Suprapubic skin (tissue), 4 donors: ENCODE results near the gene ABHD10. TPM values are rescaled to one million over a fixed set of nuclear protein-coding genes. Genes with fewer than 3 reads are reported as not detected.

Source experiments
- DNase-seq, 2 donors: peaks; one replicate each; pipeline ENCODE4 v3.0.0-alpha.2; 2019; ENCODE audit warnings: low spot score in 2 of 2
- H3K27ac ChIP-seq: fragments of 200-600 bp; sonication (generic); one replicate; pipeline ENCODE4 v1.5.1; 2019
- H3K27me3 ChIP-seq: fragments of 200-600 bp; sonication (generic); one replicate; pipeline ENCODE4 v1.5.1; 2019
- H3K36me3 ChIP-seq: fragments of 200-600 bp; sonication (generic); one replicate; pipeline ENCODE4 v1.5.1; 2019
- H3K4me1 ChIP-seq: fragments of 200-600 bp; sonication (generic); one replicate; pipeline ENCODE4 v1.5.1; 2019
- H3K4me3 ChIP-seq: fragments of 200-600 bp; sonication (generic); one replicate; pipeline ENCODE4 v1.5.1; 2019; ENCODE audit warnings: mild to moderate bottlenecking
- H3K9me3 ChIP-seq: fragments of 200-600 bp; sonication (generic); one replicate; pipeline ENCODE4 v1.5.1; 2019
- EP300 ChIP-seq: sonication (generic); formaldehyde crosslinking; IDR thresholded peaks from one replicate; pipeline ENCODE4 v1.6.1; 2017; ENCODE audit warnings: antibody characterized with exemption
- POLR2A ChIP-seq, 2 donors: fragments of 450-650 bp; IDR thresholded peaks; one replicate each; pipeline ENCODE4 v1.6.1; 2017; ENCODE audit warnings: antibody characterized with exemption in 2 of 2, mild to moderate bottlenecking in 2 of 2, moderate library complexity in 2 of 2
- POLR2AphosphoS5 ChIP-seq, 3 donors: sonication (generic); formaldehyde crosslinking; IDR thresholded peaks; one replicate each; pipeline ENCODE4 v1.6.1; 2017; ENCODE audit warnings: antibody characterized with exemption in 3 of 3
- WGBS: methylation state at CpG from one replicate; pipeline ENCODE4 v1.1.5; 2018; 5-methylcytosine and 5-hydroxymethylcytosine counted together
- total RNA-seq, 4 donors: library from RNA; depleted of rRNA; stranded (reverse); fragments of >200 nt; gene quantifications; one replicate each; pipeline ENCODE4 v1.1.0, GENCODE V29; 2016
- TF ChIP-seq, protein P1 (sequence below), 2 donors: fragments of 200-600 bp in 1 of 2; fragments of 450-650 bp in 1 of 2; sonication (generic) in 1 of 2; IDR thresholded peaks; one replicate each; pipeline ENCODE4 v1.5.1; 2016 to 2019; ENCODE audit warnings: antibody characterized with exemption in 2 of 2, mild to moderate bottlenecking in 1 of 2, moderate library complexity in 1 of 2

Gene ABHD10
- total RNA-seq, 4 donors from 2014 or later, result 10.7 to 17.0 (median 12.7) TPM

DNA sequence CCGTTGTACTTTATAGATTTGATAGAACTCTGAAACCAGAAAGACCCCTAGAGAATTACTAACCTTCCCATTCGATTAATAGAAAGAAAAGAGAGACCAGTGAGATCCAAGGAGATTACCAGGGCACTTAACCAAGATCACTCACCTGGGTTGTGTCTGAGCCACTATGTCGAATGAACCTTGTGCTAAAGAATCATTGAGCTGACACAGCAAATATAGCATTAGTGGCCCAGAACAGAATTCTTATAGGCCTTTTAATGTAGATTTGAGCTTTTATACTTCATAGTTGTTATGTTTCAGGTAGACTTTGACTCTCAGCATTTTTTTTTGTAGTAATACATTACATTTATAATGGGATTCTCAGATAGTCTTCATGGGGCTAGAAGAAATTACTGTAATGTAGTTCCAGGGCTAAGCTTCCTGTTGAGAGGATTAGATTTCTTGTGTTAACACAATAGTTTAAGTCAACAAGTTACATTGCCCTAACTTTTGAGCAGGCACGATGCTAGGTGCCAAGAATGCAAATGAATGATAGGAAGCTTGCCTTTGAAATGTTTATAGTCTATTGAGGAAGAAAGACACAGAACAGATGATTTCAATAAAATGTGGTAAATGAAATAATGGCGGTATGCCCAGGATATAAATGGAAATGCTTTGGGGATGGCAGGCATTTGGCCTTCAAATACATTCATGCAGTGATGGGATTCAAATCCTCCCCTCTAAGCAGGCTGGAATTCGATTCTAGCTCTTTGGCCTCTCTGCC is 24.4 kb upstream of the ABHD10 start:
- Histone ChIP-seq H3K4me3 (no peak overlapping the region), H3K27me3 (no peaks in the 10 kb centered on the region), H3K27ac (no peak overlapping the region), H3K36me3 (peaks cover 6% of the 10 kb centered on the region), H3K9me3 (no peaks in the 10 kb centered on the region), H3K4me1 (no peaks in the 10 kb centered on the region)
- DNase-seq, result no peak
- TF ChIP-seq EP300 (no peak), POLR2A (IDR thresholded peaks at IDR 0.05) (no peak)
- 55% methylated on average over 6 of the region's 6 CpGs for WGBS

DNA sequence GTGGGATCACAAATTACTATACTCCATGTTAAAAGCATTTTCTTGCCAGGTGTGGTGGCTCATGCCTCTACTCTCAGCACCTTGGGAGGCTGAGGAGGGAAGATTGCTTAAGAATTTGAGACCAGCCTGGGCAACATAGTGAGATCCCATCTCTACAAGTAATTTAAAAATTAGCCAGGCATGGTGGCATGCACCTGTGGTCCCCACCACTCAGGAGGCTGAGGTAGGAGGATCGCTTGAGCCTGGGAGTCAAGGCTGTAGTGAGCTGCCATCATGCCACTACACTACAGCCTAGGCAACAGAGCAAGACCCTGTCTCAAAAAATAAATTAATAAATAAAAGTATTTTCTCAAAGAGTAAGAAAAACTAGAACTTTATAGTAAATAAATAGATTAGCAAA is 22.9 kb upstream of the ABHD10 start:
- DNase-seq, result no peak
- no peak for TF ChIP-seq EP300
- TF ChIP-seq POLR2A (IDR thresholded peaks at IDR 0.05), result no peak
- TF ChIP-seq POLR2AphosphoS5 (IDR thresholded peaks at IDR 0.05), result no peak
- TF ChIP-seq, protein P1, sequence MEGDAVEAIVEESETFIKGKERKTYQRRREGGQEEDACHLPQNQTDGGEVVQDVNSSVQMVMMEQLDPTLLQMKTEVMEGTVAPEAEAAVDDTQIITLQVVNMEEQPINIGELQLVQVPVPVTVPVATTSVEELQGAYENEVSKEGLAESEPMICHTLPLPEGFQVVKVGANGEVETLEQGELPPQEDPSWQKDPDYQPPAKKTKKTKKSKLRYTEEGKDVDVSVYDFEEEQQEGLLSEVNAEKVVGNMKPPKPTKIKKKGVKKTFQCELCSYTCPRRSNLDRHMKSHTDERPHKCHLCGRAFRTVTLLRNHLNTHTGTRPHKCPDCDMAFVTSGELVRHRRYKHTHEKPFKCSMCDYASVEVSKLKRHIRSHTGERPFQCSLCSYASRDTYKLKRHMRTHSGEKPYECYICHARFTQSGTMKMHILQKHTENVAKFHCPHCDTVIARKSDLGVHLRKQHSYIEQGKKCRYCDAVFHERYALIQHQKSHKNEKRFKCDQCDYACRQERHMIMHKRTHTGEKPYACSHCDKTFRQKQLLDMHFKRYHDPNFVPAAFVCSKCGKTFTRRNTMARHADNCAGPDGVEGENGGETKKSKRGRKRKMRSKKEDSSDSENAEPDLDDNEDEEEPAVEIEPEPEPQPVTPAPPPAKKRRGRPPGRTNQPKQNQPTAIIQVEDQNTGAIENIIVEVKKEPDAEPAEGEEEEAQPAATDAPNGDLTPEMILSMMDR (IDR thresholded peaks at IDR 0.05), result no peak
- Histone ChIP-seq H3K4me3 (no peak overlapping the region), H3K36me3 (peaks cover 6% of the 10 kb centered on the region), H3K4me1 (no peaks in the 10 kb centered on the region), H3K9me3 (no peaks in the 10 kb centered on the region), H3K27me3 (no peaks in the 10 kb centered on the region), H3K27ac (no peak overlapping the region)
- 92% methylated on average over 1 of the region's 1 CpG for WGBS

DNA sequence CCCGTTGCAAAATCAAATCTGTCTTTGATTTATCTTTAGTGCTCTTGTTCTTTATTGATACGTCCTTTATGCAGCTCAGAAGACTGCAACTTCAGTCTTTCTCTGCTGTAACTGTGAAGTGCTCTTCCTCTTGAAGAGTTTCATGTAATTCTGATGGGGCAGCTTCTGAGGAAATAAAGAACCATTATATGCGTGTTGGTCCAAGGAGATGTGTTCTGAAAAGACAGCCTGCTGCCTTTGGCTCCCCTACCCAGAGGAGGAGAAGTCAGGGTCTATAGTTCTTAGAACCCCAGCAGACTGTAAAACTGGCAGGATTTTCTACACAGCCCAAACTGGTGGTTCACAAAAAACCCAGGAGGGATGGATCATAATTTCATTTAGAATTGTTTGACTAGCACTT is 22.4 kb upstream of the ABHD10 start:
- Histone ChIP-seq H3K9me3 (no peaks in the 10 kb centered on the region), H3K27me3 (no peaks in the 10 kb centered on the region), H3K4me3 (no peak overlapping the region), H3K4me1 (no peaks in the 10 kb centered on the region), H3K36me3 (peaks cover 6% of the 10 kb centered on the region), H3K27ac (no peak overlapping the region)
- DNase-seq, result no peak
- 78% methylated on average over 3 of the region's 3 CpGs for WGBS
- no peak for TF ChIP-seq EP300
- no peak for TF ChIP-seq POLR2AphosphoS5 (IDR thresholded peaks at IDR 0.05)
- TF ChIP-seq, protein P1 (IDR thresholded peaks at IDR 0.05), result no peak
- TF ChIP-seq POLR2A (IDR thresholded peaks at IDR 0.05), result no peak

DNA sequence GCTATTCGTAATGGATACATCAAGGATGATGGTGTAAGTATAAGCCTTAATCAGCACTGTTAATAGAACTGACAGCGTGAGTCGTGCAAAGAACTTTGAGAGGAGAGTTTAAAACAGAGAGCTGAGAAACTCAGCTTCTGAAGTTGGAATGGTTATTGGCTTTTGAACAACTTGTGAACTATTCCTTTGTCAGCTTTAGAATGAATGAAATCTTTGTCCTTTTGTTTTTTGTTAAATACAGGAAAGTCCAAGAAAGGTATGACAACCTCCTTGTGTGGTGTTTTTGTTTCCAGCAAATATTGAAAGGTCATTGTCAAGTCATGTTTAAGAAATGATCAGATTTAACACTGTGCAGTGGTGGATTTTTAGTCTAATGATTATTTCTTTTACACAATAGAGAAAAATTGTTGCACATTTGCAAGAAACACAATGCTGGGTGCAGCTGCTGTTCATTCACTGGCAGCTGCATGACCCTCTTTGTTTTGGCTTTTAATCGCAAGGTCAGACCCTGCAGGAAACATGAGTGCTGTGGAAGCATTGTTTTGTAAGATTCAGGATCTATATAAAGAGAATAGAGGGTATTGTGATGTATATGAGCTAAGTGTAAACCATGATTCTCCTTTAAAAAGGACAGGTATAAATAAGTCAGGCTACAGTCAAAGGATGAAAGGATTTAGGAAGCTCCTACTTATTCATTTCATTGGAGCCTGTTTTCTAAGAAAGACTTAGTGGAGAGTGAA is 21.7 kb upstream of the ABHD10 start:
- Histone ChIP-seq H3K27me3 (no peaks in the 10 kb centered on the region), H3K4me3 (no peak overlapping the region), H3K4me1 (no peaks in the 10 kb centered on the region), H3K9me3 (no peaks in the 10 kb centered on the region), H3K36me3 (peaks cover 6% of the 10 kb centered on the region), H3K27ac (no peak overlapping the region)
- WGBS, result 80% methylated on average over 4 of the region's 4 CpGs
- TF ChIP-seq, protein P1 (IDR thresholded peaks at IDR 0.05), result no peak
- TF ChIP-seq POLR2AphosphoS5 (IDR thresholded peaks at IDR 0.05) (no peak), EP300 (no peak), POLR2A (IDR thresholded peaks at IDR 0.05) (no peak)
- DNase-seq, result no peak

DNA sequence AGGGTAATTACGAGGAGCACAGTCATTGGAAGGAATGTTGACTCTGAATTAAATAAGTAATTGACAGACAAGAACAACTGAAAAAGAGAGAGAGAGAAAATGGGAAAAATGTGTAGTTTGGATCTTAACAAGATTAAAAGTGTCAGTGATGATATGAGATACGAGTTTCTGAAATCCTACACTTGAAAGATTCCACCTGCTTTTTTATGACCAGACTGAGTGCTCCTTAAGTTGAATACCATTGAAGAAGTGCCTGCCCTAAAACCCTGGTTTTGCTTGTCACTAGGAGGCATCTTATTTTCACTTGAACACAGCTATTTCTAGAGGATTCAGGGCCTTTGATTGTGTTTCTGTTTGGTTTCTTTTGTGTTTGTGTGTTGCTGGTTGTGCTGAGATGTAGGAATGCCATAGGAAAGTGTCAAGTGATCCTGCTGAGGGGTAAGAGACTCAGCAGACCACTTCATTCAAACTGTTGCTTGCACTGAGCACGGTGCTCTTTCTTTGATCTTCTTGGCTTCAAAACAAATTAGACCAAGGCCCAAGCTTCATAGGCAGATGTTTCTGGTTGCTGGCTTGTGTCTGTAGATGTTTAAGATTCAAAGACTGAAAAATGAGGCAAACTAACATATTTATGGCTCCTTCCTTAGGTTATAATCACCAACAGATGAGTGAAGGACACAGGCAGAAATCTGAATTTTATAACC is 17.2 kb upstream of the ABHD10 start:
- Histone ChIP-seq H3K9me3 (no peaks in the 10 kb centered on the region), H3K27me3 (no peaks in the 10 kb centered on the region), H3K4me3 (no peak overlapping the region), H3K27ac (no peak overlapping the region), H3K4me1 (no peaks in the 10 kb centered on the region), H3K36me3 (peaks cover 4% of the 10 kb centered on the region)
- TF ChIP-seq POLR2AphosphoS5 (IDR thresholded peaks at IDR 0.05), result no peak
- no peak for TF ChIP-seq POLR2A (IDR thresholded peaks at IDR 0.05)
- TF ChIP-seq EP300, result no peak
- TF ChIP-seq, protein P1 (IDR thresholded peaks at IDR 0.05), result no peak
- WGBS, result 77% methylated on average over 3 of the region's 3 CpGs
- no peak for DNase-seq
